Ovary (tissue), 9 donors: ENCODE measurements around the gene MAP4K4. TPM values are rescaled to one million over a fixed set of nuclear protein-coding genes. Genes with fewer than 3 reads are reported as not detected.
A peak's percentile ranks its signal among the peaks of the same experiment; 100 is the strongest.

Source experiments
- DNase-seq, 5 donors: peaks; one replicate each; pipeline ENCODE4 v3.0.0-alpha.2; 2019 to 2020
- H3K27ac ChIP-seq, 2 donors: fragments of 200-600 bp; one replicate each; pipeline versions ENCODE4 v1.5.1 to v1.8.0; 2019 to 2022
- H3K27me3 ChIP-seq: fragments of 200-600 bp; one replicate; pipeline ENCODE4 v1.8.0; 2022
- H3K36me3 ChIP-seq: fragments of 200-600 bp; sonication (generic); one replicate; pipeline ENCODE4 v1.5.1; 2019
- H3K4me1 ChIP-seq: one replicate; pipeline ENCODE4 v1.8.1; 2013; ENCODE audit warnings: mild to moderate bottlenecking, moderate library complexity; ENCODE audit not compliant: insufficient read depth
- H3K4me3 ChIP-seq: fragments of 200-600 bp; sonication (generic); one replicate; pipeline ENCODE4 v1.5.1; 2017
- H3K9me3 ChIP-seq, 2 donors: fragments of 200-600 bp in 1 of 2; sonication (generic) in 1 of 2; one replicate each; pipeline versions ENCODE4 v1.5.1 to v1.8.1; 2013 to 2019; ENCODE audit warnings: mild to moderate bottlenecking in 1 of 2, moderate library complexity in 1 of 2
- CTCF ChIP-seq, 3 donors: fragments of 450-650 bp in 2 of 3; fragments of 200-600 bp in 1 of 3; IDR thresholded peaks; one replicate each; pipeline versions ENCODE4 v1.5.1 to v1.8.0; 2016 to 2022; ENCODE audit warnings: antibody characterized with exemption in 3 of 3, mild to moderate bottlenecking in 1 of 3
- EP300 ChIP-seq: sonication (generic); formaldehyde crosslinking; IDR thresholded peaks from one replicate; pipeline ENCODE4 v1.6.1; 2017; ENCODE audit warnings: antibody characterized with exemption
- POLR2A ChIP-seq: fragments of 450-650 bp; IDR thresholded peaks from one replicate; pipeline ENCODE4 v1.6.1; 2017; ENCODE audit warnings: antibody characterized with exemption, mild to moderate bottlenecking, moderate library complexity
- WGBS, 3 donors: extraction: QIAGEN DNeasy Blood & Tissue Kit in 1 of 3; methylation state at CpG; one replicate each; pipeline versions ENCODE4 v1.1.5 to v1.1.7; 2013 to 2017; 5-methylcytosine and 5-hydroxymethylcytosine counted together
- intact Hi-C, 4 donors: fragments of 100-400 bp; cut with DNase I; formaldehyde crosslinking; loops; one replicate each; pipeline versions ENCODE4 v1.11.0 to v1.15.1; 2022 to 2023
- polyA plus RNA-seq, 2 donors: library from polyadenylated mRNA; stranded (reverse); fragments of 200-250 nt in 1 of 2; fragments of 350-450 nt in 1 of 2; fragmentation: Illumina TruSeq in 1 of 2; extraction: RNeasy Lipid Tissue Mini Kit (QIAGEN cat#74804) in 1 of 2; gene quantifications; one replicate each; pipeline ENCODE4 v1.2.3, GENCODE V29; 2013 to 2014
- total RNA-seq, 7 donors: library from RNA; depleted of rRNA in 2 of 7; stranded (reverse); fragments of >200 nt in 2 of 7; fragmentation: NEBNext Ultra II Directional in 3 of 7; extraction: Animal tissue kit (Norgen Biotek cat#: 25700) in 3 of 7; gene quantifications; one replicate each; pipeline versions ENCODE4 v1.1.0 to v1.2.4, GENCODE V29; 2016 to 2023
- donor health status: DM: no; HTN: no; CAD: no; lungs with moderate emphysema.
- donor health status: DM: no; HTN: no; CAD: no.
- donor health status: Bipolar disorder and iron deficiency.
- donor health status: DM: yes; HTN: yes; CAD: no.
- donor health status: DM: no; HTN: no; CAD: no.
- donor health status: DM: yes; HTN: yes; CAD: no.

MAP4K4 gene
- total and polyA plus RNA-seq, 9 donors: 23.9 to 60.9 (median 49.7) TPM

DNA sequence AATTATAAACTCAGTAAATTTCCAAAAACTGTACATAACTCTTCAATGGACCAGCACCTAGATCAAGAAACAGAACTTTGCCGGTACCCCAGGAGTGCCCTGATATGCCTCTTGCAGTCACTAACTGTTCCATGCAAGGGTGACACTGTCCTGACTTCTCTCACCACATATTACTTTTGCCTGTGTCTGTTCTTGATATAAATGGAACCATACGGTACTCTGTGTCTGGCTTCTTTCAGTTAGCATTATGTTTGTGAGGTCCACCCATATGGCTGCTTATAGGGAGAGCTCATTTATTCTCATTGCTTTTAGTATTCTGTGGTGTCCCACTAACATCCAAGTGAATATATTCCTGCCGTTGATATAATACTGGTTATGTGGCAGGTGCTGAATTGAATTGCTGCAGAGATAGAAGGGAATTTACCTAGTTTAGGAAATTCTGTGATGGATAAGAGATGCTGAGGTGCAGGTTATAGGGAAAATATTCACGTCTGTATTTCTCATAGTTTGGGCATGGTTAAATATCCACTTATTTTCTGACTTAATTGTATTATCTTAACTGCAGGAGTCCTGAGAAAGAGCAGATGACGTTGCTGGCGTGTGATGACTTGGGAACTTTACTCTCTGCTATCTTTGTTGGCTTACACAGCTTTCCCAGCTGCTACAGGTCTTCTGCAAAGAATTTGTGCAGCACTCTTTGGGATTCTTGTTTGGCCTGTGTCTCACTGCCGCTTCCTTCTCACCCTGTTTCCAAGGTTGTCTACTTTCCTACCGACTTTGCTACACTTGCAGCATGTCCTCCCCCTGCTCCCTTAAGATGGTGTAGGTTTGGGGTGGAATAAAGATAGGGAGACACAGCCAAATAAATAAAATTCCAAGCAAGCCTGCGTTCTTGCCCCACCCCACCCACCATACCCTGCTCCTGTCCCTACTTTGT, 107.9 kb downstream of the MAP4K4 start:
- peaks cover 14% of the 10 kb centered on the region for H3K4me1 ChIP-seq
- intact Hi-C loops: no loop called here
- no peak for TF ChIP-seq EP300
- TF ChIP-seq POLR2A: no peak
- TF ChIP-seq CTCF (IDR thresholded peaks at IDR 0.05): no peak
- no peaks in the 10 kb centered on the region for H3K27me3 ChIP-seq
- H3K36me3 ChIP-seq: no peaks in the 10 kb centered on the region
- H3K4me3 ChIP-seq: no peak overlapping the region
- H3K27ac ChIP-seq: no peak overlapping the region
- 22 to 25% (median 23%) methylated on average over 9 of the region's 9 CpGs for WGBS, 3 donors
- H3K9me3 ChIP-seq: no peaks in the 10 kb centered on the region
- peak in 3 of 5 donors; percentile 35 to 54 (median 48) for DNase-seq

DNA sequence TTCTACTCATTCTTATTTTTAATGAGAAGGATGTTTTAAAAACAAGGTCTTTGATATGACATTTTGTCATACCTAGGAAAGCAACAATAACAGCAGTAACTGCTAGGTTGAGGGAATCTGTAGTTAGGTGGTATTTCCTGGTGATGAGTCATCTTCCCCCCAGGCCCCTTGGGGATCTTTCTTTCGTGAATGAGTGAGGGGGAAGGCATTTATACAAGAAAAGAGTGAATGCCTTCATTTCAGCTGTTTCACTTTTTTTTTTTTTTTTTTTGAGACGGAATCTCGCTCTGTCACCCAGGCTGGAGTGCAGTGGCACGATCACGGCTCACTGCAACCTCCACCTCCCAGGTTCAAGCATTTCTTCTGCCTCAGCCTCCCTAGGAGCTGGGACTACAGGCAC, 108.6 kb downstream of the MAP4K4 start:
- Histone ChIP-seq H3K4me3 (no peak overlapping the region), H3K27me3 (no peaks in the 10 kb centered on the region), H3K9me3 (no peaks in the 10 kb centered on the region), H3K27ac (peak overlapping the region in 1 of 2 donors; percentile 42), H3K36me3 (no peaks in the 10 kb centered on the region), H3K4me1 (peaks cover 14% of the 10 kb centered on the region)
- no peak for TF ChIP-seq EP300
- no peak for TF ChIP-seq CTCF (IDR thresholded peaks at IDR 0.05)
- no peak for TF ChIP-seq POLR2A
- intact Hi-C loops: no loop called here
- WGBS, 3 donors: 36 to 54% (median 42%) methylated on average over 5 of the region's 5 CpGs
- no peak for DNase-seq

DNA sequence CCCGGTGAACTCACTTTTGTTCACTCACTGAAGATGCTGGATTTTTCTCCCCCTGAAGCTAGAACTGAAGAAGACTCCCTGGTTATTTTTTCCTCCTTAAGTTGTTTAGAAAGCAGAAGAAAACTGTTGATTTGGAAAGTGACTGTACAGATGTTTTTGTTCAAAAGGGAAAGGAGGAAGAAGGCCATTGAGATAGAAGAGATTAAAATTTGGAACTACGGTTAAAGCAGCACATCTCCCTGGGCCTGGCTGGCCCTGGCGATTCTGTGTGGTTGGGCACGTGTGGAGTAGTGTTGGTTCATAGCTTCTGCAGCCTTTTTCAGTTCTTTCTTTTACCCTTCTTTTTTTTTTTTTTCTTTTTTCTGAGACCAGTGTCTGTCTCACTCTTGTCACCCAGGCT, 109.2 kb downstream of the MAP4K4 start:
- Histone ChIP-seq H3K27ac (peak overlapping the region in 1 of 2 donors; percentile 42), H3K36me3 (no peaks in the 10 kb centered on the region), H3K4me1 (peaks cover 13% of the 10 kb centered on the region), H3K4me3 (no peak overlapping the region), H3K9me3 (no peaks in the 10 kb centered on the region), H3K27me3 (no peaks in the 10 kb centered on the region)
- no peak for TF ChIP-seq POLR2A
- TF ChIP-seq CTCF (IDR thresholded peaks at IDR 0.05): no peak
- TF ChIP-seq EP300: no peak
- DNase-seq: no peak
- intact Hi-C loops: no loop called here
- WGBS, 3 donors: 14 to 25% (median 19%) methylated on average over 4 of the region's 4 CpGs

- H3K27ac ChIP-seq: peak overlapping the region in 1 of 2 donors; percentile 42
- no peaks in the 10 kb centered on the region for H3K9me3 ChIP-seq
- H3K36me3 ChIP-seq: no peaks in the 10 kb centered on the region
- WGBS, 3 donors: 96 to 100% (median 97%) methylated on average over 2 of the region's 2 CpGs
- TF ChIP-seq POLR2A (no peak), EP300 (no peak), CTCF (IDR thresholded peaks at IDR 0.05) (no peak)
- H3K27me3 ChIP-seq: no peaks in the 10 kb centered on the region
- no peak for DNase-seq
- no peak overlapping the region for H3K4me3 ChIP-seq
- intact Hi-C loops: no loop called here
- peaks cover 13% of the 10 kb centered on the region for H3K4me1 ChIP-seq
Measured at GRCh38 chr2:101807242-101807641, 109.7 kb downstream of the MAP4K4 start.
